ENCODE results near the gene HIBADH. TPM values are rescaled to one million over a fixed set of nuclear protein-coding genes. Genes with fewer than 3 reads are reported as not detected.

HIBADH gene
- total RNA-seq, 4 donors from 2014 or later = 73.7 to 99.9 (median 84.4) TPM

DNA sequence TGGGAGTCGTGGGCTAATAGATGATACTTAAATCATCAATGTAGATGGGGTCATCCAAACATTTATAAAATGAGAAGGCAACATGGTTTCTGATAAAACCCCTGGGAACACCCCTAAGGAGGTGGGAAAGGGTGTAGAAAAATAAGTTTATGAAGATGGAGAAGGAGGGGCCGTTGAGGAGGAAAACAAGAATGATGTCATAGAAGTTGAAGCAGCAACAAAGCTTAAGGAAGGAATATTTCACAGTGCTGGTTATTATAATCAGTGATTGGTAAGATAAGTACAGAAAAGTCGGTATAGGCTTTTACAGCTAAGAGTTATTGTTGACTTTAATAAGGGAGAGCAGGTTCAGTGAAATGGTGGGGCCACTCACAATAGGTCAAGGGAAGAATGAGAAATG, 9.0 kb upstream of the HIBADH start:
- WGBS, 2 donors = 68 to 69% methylated on average over 3 of the region's 3 CpGs
- no peaks in the 10 kb centered on the region for H3K36me3 ChIP-seq
- H3K4me1 ChIP-seq = no peaks in the 10 kb centered on the region
- no peak for TF ChIP-seq POLR2A (IDR thresholded peaks at IDR 0.05)
- TF ChIP-seq, protein P1, sequence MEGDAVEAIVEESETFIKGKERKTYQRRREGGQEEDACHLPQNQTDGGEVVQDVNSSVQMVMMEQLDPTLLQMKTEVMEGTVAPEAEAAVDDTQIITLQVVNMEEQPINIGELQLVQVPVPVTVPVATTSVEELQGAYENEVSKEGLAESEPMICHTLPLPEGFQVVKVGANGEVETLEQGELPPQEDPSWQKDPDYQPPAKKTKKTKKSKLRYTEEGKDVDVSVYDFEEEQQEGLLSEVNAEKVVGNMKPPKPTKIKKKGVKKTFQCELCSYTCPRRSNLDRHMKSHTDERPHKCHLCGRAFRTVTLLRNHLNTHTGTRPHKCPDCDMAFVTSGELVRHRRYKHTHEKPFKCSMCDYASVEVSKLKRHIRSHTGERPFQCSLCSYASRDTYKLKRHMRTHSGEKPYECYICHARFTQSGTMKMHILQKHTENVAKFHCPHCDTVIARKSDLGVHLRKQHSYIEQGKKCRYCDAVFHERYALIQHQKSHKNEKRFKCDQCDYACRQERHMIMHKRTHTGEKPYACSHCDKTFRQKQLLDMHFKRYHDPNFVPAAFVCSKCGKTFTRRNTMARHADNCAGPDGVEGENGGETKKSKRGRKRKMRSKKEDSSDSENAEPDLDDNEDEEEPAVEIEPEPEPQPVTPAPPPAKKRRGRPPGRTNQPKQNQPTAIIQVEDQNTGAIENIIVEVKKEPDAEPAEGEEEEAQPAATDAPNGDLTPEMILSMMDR (IDR thresholded peaks at IDR 0.05) = no peak
- H3K27me3 ChIP-seq = no peaks in the 10 kb centered on the region
- no peak overlapping the region for H3K4me3 ChIP-seq (replicated peaks in 1 of 3)
- H3K27ac ChIP-seq = no peak overlapping the region
- intact Hi-C loops (cut with DNase I) = no loop called here
- H3K9me3 ChIP-seq = no peaks in the 10 kb centered on the region
- no peak for DNase-seq

DNA sequence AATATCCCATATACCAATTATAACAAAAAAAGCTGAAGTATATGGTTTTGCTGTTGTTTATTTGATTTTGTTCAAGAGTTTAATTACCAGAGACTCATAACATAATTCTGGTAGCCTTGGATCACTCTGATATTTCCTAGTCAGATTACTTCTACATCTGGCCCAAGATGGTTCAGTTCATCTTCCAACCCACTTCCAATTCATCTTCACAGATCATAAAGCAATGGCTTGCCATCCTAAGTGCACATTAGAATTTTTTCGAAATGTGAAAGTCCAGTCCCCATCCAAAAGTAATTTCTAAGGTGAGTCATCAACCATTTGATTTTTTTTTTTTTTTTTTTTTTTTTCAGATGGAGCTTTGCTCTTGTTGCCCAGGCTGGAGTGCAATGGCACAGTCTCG, 8.0 kb upstream of the HIBADH start:
- Histone ChIP-seq H3K36me3 (no peaks in the 10 kb centered on the region), H3K4me3 (replicated peaks in 1 of 3) (no peak overlapping the region), H3K27ac (no peak overlapping the region), H3K9me3 (no peaks in the 10 kb centered on the region), H3K4me1 (no peaks in the 10 kb centered on the region), H3K27me3 (no peaks in the 10 kb centered on the region)
- WGBS, 2 donors = 59 to 97% methylated on average over 2 of the region's 2 CpGs
- DNase-seq = no peak
- intact Hi-C loops (cut with DNase I) = no loop called here
- no peak for TF ChIP-seq POLR2A (IDR thresholded peaks at IDR 0.05)
- TF ChIP-seq, protein P1 (IDR thresholded peaks at IDR 0.05) = no peak

DNA sequence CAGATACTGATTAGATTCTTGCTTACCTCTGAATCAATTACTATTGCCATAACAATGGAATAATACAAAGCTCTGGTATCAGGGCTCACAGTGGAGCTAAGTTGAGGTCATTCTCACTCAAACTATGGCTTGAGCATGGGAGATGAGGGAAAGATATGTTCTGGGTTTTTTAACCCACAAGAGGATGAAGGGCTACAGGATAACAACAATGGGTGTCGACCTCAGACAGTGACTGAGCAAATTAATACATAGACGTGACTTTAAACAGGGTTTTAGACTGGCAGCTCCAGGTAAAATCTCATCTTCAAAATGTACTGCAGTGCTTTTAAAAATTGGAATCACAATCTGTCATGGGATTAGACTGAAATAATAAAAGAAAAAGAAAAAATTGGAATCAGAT, 7.5 kb upstream of the HIBADH start:
- Histone ChIP-seq H3K27ac (no peak overlapping the region), H3K9me3 (no peaks in the 10 kb centered on the region), H3K4me3 (replicated peaks in 1 of 3) (no peak overlapping the region), H3K36me3 (no peaks in the 10 kb centered on the region), H3K27me3 (no peaks in the 10 kb centered on the region), H3K4me1 (no peaks in the 10 kb centered on the region)
- 84 to 87% methylated on average over 2 of the region's 2 CpGs for WGBS, 2 donors
- intact Hi-C loops (cut with DNase I) = no loop called here
- TF ChIP-seq POLR2A (IDR thresholded peaks at IDR 0.05) = no peak
- TF ChIP-seq, protein P1 (IDR thresholded peaks at IDR 0.05) = no peak
- DNase-seq = no peak

DNA sequence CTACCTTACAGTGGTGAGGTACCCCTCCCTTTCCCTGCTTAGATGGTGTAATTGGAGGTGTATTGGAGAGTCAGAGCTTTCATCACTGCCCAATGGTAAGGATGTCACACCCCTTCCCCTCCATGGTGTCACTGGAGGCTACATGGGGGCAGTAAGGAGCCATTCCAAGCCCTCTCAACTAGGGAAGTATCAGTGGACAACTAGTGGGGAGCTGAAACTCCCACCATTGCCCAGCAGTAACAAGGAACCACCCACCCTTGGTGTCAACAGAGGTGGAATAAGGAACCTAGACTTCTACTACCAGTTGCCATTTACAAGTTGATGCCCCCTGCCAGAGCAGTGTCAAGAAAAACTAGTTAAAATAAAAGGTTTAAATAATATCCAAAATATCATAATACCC, 2.8 kb upstream of the HIBADH start:
- intact Hi-C loops (cut with DNase I) = no loop called here
- Histone ChIP-seq H3K4me3 (replicated peaks in 1 of 3) (no peak overlapping the region), H3K36me3 (no peaks in the 10 kb centered on the region), H3K27ac (no peak overlapping the region), H3K27me3 (no peaks in the 10 kb centered on the region), H3K4me1 (peaks cover 3 to 7% of the 10 kb centered on the region in 2 donors), H3K9me3 (no peaks in the 10 kb centered on the region)
- no peak for DNase-seq
- TF ChIP-seq, protein P1 (IDR thresholded peaks at IDR 0.05) = no peak
- TF ChIP-seq POLR2A (IDR thresholded peaks at IDR 0.05) = no peak

DNA sequence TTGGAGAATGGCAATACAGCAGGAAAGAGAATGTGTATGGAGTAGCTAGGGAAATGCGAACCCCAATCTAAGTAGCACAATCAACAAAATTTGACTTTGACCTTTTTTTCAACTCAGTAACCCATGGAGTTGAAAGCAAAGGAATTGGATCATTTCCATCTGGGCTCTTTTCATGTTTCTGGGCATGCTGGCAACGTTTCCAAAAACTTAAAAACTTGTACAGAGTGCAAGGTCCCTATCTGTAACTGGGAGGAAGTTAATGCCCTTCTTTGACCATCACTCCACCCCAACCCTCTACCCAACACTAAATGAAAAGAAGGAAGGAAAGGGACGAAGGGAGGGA, 1.3 kb upstream of the HIBADH start:
- no peaks in the 10 kb centered on the region for H3K36me3 ChIP-seq
- peak overlapping the region in 1 of 3 donors; percentile 96 for H3K27ac ChIP-seq
- peaks cover 3 to 7% of the 10 kb centered on the region in 2 donors for H3K4me1 ChIP-seq
- no peaks in the 10 kb centered on the region for H3K9me3 ChIP-seq
- no peak overlapping the region for H3K4me3 ChIP-seq (replicated peaks in 1 of 3)
- intact Hi-C loops (cut with DNase I) = loop anchor here (5.0 kb wide), 1 partner anchor 73 kb away; no protein-coding TSS in a partner anchor
- TF ChIP-seq, protein P1 (IDR thresholded peaks at IDR 0.05) = no peak
- TF ChIP-seq POLR2A (IDR thresholded peaks at IDR 0.05) = no peak
- WGBS, 2 donors = 50 to 67% methylated on average over 3 of the region's 3 CpGs
- DNase-seq = peak in 1 of 2 donors; percentile 7
- no peaks in the 10 kb centered on the region for H3K27me3 ChIP-seq

Data from thyroid gland (tissue), 4 donors.